GM06990 (cell line): ENCODE results near the gene SPARC.

Experiments
- DNase-seq: peaks from one replicate; pipeline ENCODE4 v3.0.0-alpha.2; 2011; ENCODE audit not compliant: insufficient read length; ENCODE audit errors: extremely low read depth
- H3K27me3 ChIP-seq: replicated peaks from 2 replicates; pipeline ENCODE4 v1.6.0; 2011; ENCODE audit warnings: low read length; ENCODE audit not compliant: control insufficient read depth, insufficient read depth
- H3K36me3 ChIP-seq: 2 replicates; pipeline ENCODE4 v1.5.1; 2011; ENCODE audit warnings: low read length; ENCODE audit not compliant: control insufficient read depth, insufficient read depth
- H3K4me3 ChIP-seq: replicated peaks from 2 replicates; pipeline ENCODE4 v1.5.1; 2011; ENCODE audit warnings: low read depth, mild to moderate bottlenecking, control low read depth, low read length
- CTCF ChIP-seq: IDR thresholded peaks from 2 replicates; pipeline ENCODE4 v1.5.1; 2011; ENCODE audit warnings: low read length, control low read depth, mild to moderate bottlenecking, inconsistent platforms; ENCODE audit not compliant: insufficient read depth, poor library complexity, severe bottlenecking

The SPARC gene

GRCh38 chr5:151663617-151664293, 23.0 kb downstream of the SPARC start:
- Histone ChIP-seq H3K27me3 (no peaks in the 10 kb centered on the region), H3K4me3 (no peak overlapping the region), H3K36me3 (peaks cover 14% of the 10 kb centered on the region)
- DNase-seq = peak; percentile 55
- TF ChIP-seq CTCF = no peak

- peak; percentile 48 for DNase-seq
- peaks cover 13% of the 10 kb centered on the region for H3K36me3 ChIP-seq
- H3K4me3 ChIP-seq = peak overlapping the region; percentile 26
- no peak for TF ChIP-seq CTCF
- no peaks in the 10 kb centered on the region for H3K27me3 ChIP-seq
These were observed 23.9 kb downstream of the SPARC start for GRCh38 chr5:151662805-151663204.

- DNase-seq = peak; percentile 72
- peaks cover 10% of the 10 kb centered on the region for H3K36me3 ChIP-seq
- no peak for TF ChIP-seq CTCF
- no peaks in the 10 kb centered on the region for H3K27me3 ChIP-seq
- H3K4me3 ChIP-seq = peak overlapping the region; percentile 26; the same call in 1 of the 2 replicates
These were observed 24.6 kb downstream of the SPARC start for GRCh38 chr5:151661968-151662732.

- H3K36me3 ChIP-seq = peaks cover 6% of the 10 kb centered on the region; the same call in 1 of the 2 replicates
- H3K27me3 ChIP-seq = no peaks in the 10 kb centered on the region
- no peak for DNase-seq
- TF ChIP-seq CTCF = no peak
- H3K4me3 ChIP-seq = no peak overlapping the region
These were observed 25.9 kb downstream of the SPARC start for GRCh38 chr5:151660616-151661495.

GRCh38 chr5:151659001-151659754, 27.5 kb downstream of the SPARC start:
- no peaks in the 10 kb centered on the region for H3K27me3 ChIP-seq
- DNase-seq = peak; percentile 71
- no peaks in the 10 kb centered on the region; the same call in 1 of the 2 replicates for H3K36me3 ChIP-seq
- no peak overlapping the region for H3K4me3 ChIP-seq
- peak; percentile 86 for TF ChIP-seq CTCF
